GM12878 (cell line): Measurements from ENCODE around the gene KBTBD2. TPM values are rescaled to one million over a fixed set of nuclear protein-coding genes. Genes with fewer than 3 reads are reported as not detected.

Experiments used
- ATAC-seq: fragments of 200-7000 bp; cut with Tn5 transposase; 3 replicates; pipeline ENCODE4 v1.9.1; 2020; ENCODE audit warnings: mild to moderate bottlenecking, moderate library complexity
- BruUV-seq: library from RNA; stranded (reverse); fragments of 400-500 nt; replicated peaks from 2 replicates; lab custom pipeline; 2021; lab: Mats Ljungman, UMichigan
- CTCF ChIA-PET: fragments of 300-600 bp; sonication (Branson Sonifier 250); formaldehyde crosslinking; extraction: SDS; loops from one replicate; lab custom pipeline; 2021; ENCODE audit warnings: inconsistent platforms; lab: Yijun Ruan, JAX
- POLR2A ChIA-PET: fragments of 350-600 bp; formaldehyde crosslinking; extraction: SDS; loops from one replicate; lab custom pipeline; 2021; ENCODE audit warnings: inconsistent platforms; lab: Charles Lee
- RAD21 ChIA-PET: fragments of 300-600 bp; sonication (Branson Sonifier 250); formaldehyde crosslinking; loops from one replicate; lab custom pipeline; 2023; ENCODE audit warnings: antibody characterized with exemption; ENCODE audit not compliant: unreplicated experiment; lab: Charles Lee
- SMC1A ChIA-PET: fragments of 300-600 bp; sonication (Branson Sonifier 250); formaldehyde crosslinking; loops from one replicate; lab custom pipeline; 2023; ENCODE audit not compliant: unreplicated experiment, uncharacterized antibody; lab: Charles Lee
- DNase-seq: peaks from one replicate; pipeline ENCODE4 v3.0.0-alpha.2; 2011; ENCODE audit warnings: low read depth, low spot score
- FAIRE-seq: peaks from 3 replicates; lab custom pipeline; 2011; peaks lifted over from hg19 to GRCh38; lab: Jason Lieb, UNC
- H2AFZ ChIP-seq: 2 replicates; pipeline ENCODE4 v1.6.0; 2011; ENCODE audit warnings: low read depth, low read length, control low read depth; ENCODE audit not compliant: control insufficient read depth
- H3K27ac ChIP-seq: 2 replicates; pipeline ENCODE4 v1.5.1; 2011; ENCODE audit warnings: control low read depth; ENCODE audit not compliant: control insufficient read depth, insufficient read depth
- H3K27me3 ChIP-seq, 2 experiments: replicated peaks in 1 of 2; 2 replicates each; pipeline versions ENCODE4 v1.6.0 to v1.6.1; 2011; ENCODE audit warnings: low read length in 1 of 2; ENCODE audit not compliant: control insufficient read depth in 2 of 2, insufficient read depth in 2 of 2
- H3K36me3 ChIP-seq, 2 experiments: 2 replicates each; pipeline ENCODE4 v1.5.1; 2011; ENCODE audit warnings: low read length in 1 of 2; ENCODE audit not compliant: control insufficient read depth in 2 of 2, insufficient read depth in 2 of 2
- H3K4me1 ChIP-seq: 2 replicates; pipeline ENCODE4 v1.6.1; 2011; ENCODE audit warnings: mild to moderate bottlenecking, low read length, moderate library complexity, mixed read lengths; ENCODE audit not compliant: control insufficient read depth, insufficient read depth
- H3K4me2 ChIP-seq: 2 replicates; pipeline ENCODE4 v1.6.0; 2011; ENCODE audit warnings: control low read depth; ENCODE audit not compliant: control insufficient read depth, insufficient read depth
- H3K4me3 ChIP-seq: fragments of 200-600 bp; sonication (generic); 2 replicates; pipeline ENCODE4 v1.5.1; 2016
- H3K79me2 ChIP-seq: 2 replicates; pipeline ENCODE4 v1.6.0; 2011; ENCODE audit warnings: low read length; ENCODE audit not compliant: control insufficient read depth, insufficient read depth
- H3K9ac ChIP-seq: 2 replicates; pipeline ENCODE4 v1.8.0; 2011; ENCODE audit warnings: low read length, control low read depth, mixed read lengths; ENCODE audit not compliant: control insufficient read depth, insufficient read depth
- H3K9me3 ChIP-seq: replicated peaks from 3 replicates; pipeline ENCODE4 v1.5.1; 2011; ENCODE audit warnings: mild to moderate bottlenecking, low read length; ENCODE audit not compliant: control insufficient read depth, insufficient read depth
- H4K20me1 ChIP-seq: 2 replicates; pipeline ENCODE4 v1.6.0; 2011; ENCODE audit not compliant: control insufficient read depth, insufficient read depth
- NRF1 ChIP-seq: conservative IDR thresholded peaks from 2 replicates; pipeline ENCODE4 v1.6.1; 2011; ENCODE audit warnings: mild to moderate bottlenecking, low read depth, low read length, improper control_type of control experiment
- POU2F2 ChIP-seq: IDR thresholded peaks from 3 replicates; pipeline ENCODE4 v1.6.1; 2011; ENCODE audit warnings: low read depth, mild to moderate bottlenecking, low read length, borderline replicate concordance
- RFX5 ChIP-seq: IDR thresholded peaks from 2 replicates; pipeline ENCODE4 v1.6.1; 2011; ENCODE audit warnings: low read depth, low read length, improper control_type of control experiment
- WRNIP1 ChIP-seq: IDR thresholded peaks from 2 replicates; pipeline ENCODE4 v1.6.1; 2011; ENCODE audit warnings: low read depth, low read length, improper control_type of control experiment, borderline replicate concordance
- WGBS: methylation state at CpG from one replicate; pipeline ENCODE4 v1.1.6; 2016; ENCODE audit warnings: low lambda C conversion rate; ENCODE audit not compliant: insufficient replicate concordance, insufficient coverage; ENCODE audit errors: missing lambda C conversion rate; 5-methylcytosine and 5-hydroxymethylcytosine counted together
- in situ Hi-C: fragments of 300-500 bp; cut with MboI; formaldehyde crosslinking; loops from 9 replicates; pipeline ENCODE4 v1.14.3; 2018; ENCODE audit warnings: mixed read lengths
- intact Hi-C: fragments of 100-400 bp; cut with micrococcal nuclease; formaldehyde crosslinking; loops from one replicate; pipeline ENCODE4 v1.14.2; 2022; ENCODE audit not compliant: unreplicated experiment
- polyA plus RNA-seq, 11 experiments: library from polyadenylated mRNA; depleted of rRNA in 4 of 11; unstranded in 6 of 11; stranded (reverse) in 5 of 11; fragments of >200 nt; fragmentation: Nextera tagmentation in 4 of 11; fragmentation: Illumina TruSeq in 1 of 11; extraction: Ambion mirVana in 4 of 11; extraction: Trizol in 1 of 11; gene quantifications; 1 replicate in 1 of 11; 2 replicates in 10 of 11; pipeline versions ENCODE4 v1.2.1 to v1.2.3, GENCODE V29; 2011 to 2016; ENCODE audit warnings: inconsistent platforms in 2 of 11, missing spikeins in 2 of 11, low read depth in 1 of 11
- total RNA-seq, 4 experiments: library from RNA; depleted of rRNA in 3 of 4; stranded (reverse); fragments of >200 nt in 3 of 4; fragmentation: Illumina TruSeq in 1 of 4; extraction: Trizol in 1 of 4; gene quantifications; 2 replicates each; pipeline versions ENCODE4 v1.2.1 to v1.2.3, GENCODE V29; 2013 to 2021
- TF ChIP-seq, protein P1 (sequence below): fragments of 450-650 bp; IDR thresholded peaks from 2 replicates; pipeline ENCODE4 v1.6.1; 2017; ENCODE audit warnings: low read depth, mild to moderate bottlenecking, moderate library complexity

Gene KBTBD2
- total and polyA plus RNA-seq, 10 of the 15 experiments (the other 5 are each of a cell fraction or from before 2014, with no cell fraction given), result 8.1 to 22.3 (median 16.2) TPM

DNA sequence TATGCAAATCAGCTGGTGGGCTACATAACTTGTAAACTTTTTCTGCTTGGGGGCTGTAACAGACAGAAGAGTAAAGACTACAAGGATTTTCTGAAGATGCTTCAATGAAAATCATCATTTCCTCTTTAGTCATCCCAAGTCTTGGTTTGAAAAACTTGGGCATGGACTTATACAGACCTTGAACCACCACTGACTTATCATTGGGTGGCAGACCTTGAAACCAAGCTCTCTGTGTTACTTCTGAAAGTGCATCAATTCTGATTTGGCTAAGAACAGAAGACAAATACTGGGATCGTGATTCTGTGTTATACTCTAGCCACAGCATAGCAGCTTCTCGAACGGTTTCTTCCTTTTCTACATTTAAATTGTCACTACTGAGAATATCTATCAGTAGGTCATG, 21.3 kb downstream of the KBTBD2 start (continued):
- TF ChIP-seq, protein P1, sequence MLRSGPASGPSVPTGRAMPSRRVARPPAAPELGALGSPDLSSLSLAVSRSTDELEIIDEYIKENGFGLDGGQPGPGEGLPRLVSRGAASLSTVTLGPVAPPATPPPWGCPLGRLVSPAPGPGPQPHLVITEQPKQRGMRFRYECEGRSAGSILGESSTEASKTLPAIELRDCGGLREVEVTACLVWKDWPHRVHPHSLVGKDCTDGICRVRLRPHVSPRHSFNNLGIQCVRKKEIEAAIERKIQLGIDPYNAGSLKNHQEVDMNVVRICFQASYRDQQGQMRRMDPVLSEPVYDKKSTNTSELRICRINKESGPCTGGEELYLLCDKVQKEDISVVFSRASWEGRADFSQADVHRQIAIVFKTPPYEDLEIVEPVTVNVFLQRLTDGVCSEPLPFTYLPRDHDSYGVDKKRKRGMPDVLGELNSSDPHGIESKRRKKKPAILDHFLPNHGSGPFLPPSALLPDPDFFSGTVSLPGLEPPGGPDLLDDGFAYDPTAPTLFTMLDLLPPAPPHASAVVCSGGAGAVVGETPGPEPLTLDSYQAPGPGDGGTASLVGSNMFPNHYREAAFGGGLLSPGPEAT, result no peak
- TF ChIP-seq POU2F2, result no peak
- TF ChIP-seq WRNIP1, result no peak

DNA sequence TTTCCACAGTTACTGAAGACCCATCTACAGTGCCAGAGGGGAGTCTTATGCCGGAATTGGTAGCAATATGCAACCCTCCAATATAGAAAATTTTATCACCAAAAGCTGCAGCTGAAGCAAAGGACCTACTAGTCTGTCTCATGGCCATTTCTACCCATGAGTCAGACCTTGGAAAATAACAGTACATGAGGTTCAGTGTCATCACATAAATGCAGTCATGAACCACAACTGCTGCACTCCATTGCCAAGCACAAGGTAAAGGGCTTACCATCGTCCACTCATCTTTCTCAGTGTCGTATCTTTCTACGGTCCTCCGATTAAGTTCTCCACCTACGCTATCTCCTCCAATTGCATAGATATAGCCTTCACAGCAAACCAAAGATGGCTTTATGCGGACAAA, 21.8 kb downstream of the KBTBD2 start:
- SMC1A ChIA-PET, result interaction anchor here (1.1 kb wide), 1 partner anchor 23 kb away, joined by 3 read pairs; no protein-coding TSS in a partner anchor
- BruUV-seq, result no TSS peak
- H3K4me2 ChIP-seq, result no peak overlapping the region
- no peak overlapping the region for H3K27ac ChIP-seq
- RAD21 ChIA-PET, result no interaction called here
- H3K4me1 ChIP-seq, result peaks cover 7% of the 10 kb centered on the region; the same call in 1 of the 2 replicates
- DNase-seq, result no peak
- CTCF ChIA-PET, result interaction anchor here (0.8 kb wide), 1 partner anchor 23 kb away, joined by 3 read pairs; no protein-coding TSS in a partner anchor
- intact Hi-C loops, result no loop called here
- no peak overlapping the region for H3K4me3 ChIP-seq
- peaks cover 6 to 39% of the 10 kb centered on the region in 2 experiments for H3K36me3 ChIP-seq
- H3K27me3 ChIP-seq, result no peaks in the 10 kb centered on the region
- H3K9me3 ChIP-seq, result peaks cover 1% of the 10 kb centered on the region; the same call in 2 of the 3 replicates
- no peak overlapping the region for H2AFZ ChIP-seq
- in situ Hi-C loops, result no loop called here
- no peaks in the 10 kb centered on the region for H4K20me1 ChIP-seq
- no peak for TF ChIP-seq RFX5
- TF ChIP-seq NRF1, result no peak
- 98% methylated on average over 7 of the region's 7 CpGs for WGBS
- no peaks in the 10 kb centered on the region for H3K79me2 ChIP-seq
- H3K9ac ChIP-seq, result no peak overlapping the region
- FAIRE-seq, result no peak
- POLR2A ChIA-PET, result no interaction called here
- ATAC-seq, result no peak
